ENCODE data around the gene POU2F1.
A peak's percentile ranks its signal among the peaks of the same experiment; 100 is the strongest.

The POU2F1 gene

DNA sequence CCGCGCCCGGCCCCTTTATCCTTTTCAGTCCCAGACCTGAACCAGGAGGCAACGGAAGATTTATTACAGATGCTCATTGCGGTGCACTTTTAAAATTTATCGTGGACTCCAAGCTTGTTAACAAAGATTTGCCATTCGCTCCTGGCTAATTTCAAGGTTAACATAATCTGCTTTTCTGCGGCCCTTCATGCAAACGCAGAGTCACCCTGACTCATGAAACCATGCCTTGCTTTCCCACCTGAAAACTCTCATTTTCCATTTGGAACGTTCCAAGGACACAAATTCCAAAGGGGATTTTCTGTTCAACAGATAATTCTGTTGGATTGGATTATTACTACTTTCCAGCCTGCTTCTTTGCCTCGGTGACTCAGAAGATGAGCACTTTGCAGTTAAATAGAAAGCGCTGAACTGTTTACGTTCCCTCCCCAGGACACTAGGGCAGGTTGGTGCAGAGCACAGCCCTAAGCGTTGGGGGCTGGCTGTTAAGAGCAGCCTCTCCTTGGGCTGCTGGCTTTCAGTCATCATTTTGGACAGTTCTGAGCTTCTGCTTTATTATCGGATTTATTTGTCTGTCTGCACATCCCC lies 246.5 kb downstream of the POU2F1 start:
- no peak for DNase-seq (ENCODE audit: low read depth in 3 of 3)

DNA sequence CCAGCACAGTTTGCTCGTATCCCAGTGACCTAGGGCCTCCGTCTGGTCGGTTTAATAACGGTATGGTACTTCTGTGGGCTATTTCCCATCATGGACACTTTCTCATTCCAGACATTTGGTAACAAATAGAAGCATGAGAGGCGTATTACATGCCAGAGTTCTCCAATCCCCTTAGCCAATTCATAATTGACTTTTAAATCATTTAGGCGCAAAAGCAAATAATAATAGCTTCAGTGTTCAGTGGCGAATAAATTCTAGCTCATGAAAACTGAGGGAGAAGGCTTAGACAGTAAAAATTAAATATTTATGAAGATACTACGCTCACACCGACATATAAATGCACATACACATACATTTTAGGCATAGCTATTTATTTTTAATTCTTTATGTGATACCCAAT lies 247.1 kb downstream of the POU2F1 start:
- DNase-seq (ENCODE audit: low read depth in 3 of 3), result no peak

DNA sequence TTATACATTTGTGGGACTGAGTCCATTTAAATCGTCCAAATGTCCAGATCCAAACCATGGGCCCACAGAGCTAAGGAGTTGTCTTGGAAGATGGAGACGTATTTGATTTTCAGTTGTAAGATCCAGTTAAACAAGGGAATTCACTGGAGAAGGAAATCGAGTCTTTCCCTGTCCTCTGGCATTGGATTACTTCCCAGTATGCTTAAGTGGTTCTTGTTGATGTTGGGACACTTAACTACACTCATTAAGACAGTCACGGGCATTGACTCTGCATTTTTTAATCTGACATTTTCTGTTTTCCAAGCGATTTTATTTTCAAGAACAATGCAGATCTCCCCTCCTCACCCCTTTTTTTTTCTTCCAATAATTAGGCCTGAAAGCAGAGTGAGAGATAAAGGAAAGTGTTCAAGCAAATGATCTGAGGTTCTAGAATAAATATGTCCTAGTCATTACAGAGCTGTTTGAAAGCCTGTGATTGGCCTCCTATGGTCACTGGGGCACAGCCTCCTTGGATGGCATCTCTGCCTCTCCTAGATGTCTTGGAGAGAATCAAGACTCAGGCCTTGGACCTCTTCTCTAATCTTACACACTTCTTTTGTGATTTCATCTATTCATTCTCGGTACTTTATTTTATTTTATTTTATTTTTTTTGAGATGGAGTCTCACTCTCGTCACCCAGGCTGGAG lies 248.7 kb downstream of the POU2F1 start:
- no peak for DNase-seq (ENCODE audit: low read depth in 3 of 3)

DNA sequence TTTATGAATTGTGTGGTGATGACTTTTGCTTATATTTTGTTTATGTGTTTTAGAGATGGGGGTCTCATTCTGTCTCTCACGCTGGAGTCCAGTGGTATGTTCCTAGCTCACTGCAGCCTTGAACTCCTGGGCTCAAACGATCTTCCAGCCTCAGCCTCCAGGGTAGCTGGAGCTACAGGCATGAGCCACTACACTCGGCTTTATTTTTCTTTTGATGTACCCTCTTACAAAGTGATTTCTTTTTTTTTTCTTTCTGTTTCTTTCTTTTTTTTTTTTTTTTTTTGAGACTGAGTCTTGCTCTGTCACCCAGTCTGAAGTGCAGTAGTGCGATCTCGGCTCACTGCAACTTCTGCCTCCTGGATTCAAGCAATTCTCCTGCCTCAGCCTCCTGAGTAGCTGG lies 250.9 kb downstream of the POU2F1 start:
- DNase-seq (ENCODE audit: low read depth in 3 of 3), result no peak

DNA sequence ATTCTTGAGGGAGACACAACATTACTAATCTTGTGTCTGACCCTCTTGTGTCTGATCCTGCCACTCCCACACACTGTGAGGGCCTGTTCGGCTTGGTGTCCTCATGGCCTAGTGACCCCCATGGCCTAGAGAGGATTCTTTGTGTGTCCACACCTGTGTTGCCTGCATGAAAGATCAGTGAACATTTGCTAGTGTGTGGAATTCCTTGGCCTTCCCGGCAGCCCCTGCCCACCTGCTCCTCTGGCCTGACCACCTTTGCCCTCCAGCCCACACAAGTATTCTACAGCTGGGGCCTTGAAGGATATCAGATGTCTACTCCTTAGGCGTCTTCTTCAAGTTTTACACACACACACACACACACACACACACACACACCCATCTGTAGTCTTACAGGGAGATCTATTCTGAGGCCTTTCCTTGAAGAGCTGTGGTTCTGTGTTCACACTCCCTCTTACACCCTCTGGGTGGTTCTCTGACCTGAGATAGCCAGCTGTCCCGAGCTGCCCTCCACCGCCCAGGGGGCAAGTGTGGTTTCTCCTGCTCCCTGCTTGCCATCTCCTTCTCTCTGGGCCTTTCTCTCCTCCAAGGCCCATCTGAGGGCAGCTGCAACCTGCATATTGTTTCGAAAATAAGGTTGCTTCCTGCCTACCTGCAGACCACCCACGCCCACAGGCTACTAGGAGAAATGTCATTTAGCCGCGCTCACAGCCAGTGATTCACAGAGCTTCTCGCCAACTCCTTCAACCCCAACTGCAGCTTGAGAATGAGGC lies 252.3 kb downstream of the POU2F1 start:
- peak in 1 of 3 experiments; percentile 41 for DNase-seq (ENCODE audit: low read depth in 3 of 3)

DNA sequence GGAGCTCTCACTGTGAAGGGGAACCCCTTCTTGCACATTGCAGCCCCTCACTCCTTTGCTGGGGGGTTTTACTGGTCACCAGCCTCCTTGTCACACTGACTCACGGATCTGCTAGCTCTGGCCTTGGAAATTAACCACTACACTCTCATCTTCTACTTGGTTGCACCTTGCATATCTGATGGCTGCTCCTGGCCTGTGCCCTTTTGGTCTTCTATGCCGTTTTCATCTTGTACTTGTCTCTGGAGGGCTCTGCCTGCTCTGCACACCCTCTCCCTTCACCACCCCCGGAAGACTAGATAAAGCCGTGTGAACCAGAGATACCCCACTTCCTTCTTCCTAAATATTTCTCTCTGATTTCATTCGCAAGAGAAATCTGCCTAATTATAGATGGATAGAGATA lies 253.1 kb downstream of the POU2F1 start:
- DNase-seq (ENCODE audit: low read depth in 3 of 3), result no peak

DNA sequence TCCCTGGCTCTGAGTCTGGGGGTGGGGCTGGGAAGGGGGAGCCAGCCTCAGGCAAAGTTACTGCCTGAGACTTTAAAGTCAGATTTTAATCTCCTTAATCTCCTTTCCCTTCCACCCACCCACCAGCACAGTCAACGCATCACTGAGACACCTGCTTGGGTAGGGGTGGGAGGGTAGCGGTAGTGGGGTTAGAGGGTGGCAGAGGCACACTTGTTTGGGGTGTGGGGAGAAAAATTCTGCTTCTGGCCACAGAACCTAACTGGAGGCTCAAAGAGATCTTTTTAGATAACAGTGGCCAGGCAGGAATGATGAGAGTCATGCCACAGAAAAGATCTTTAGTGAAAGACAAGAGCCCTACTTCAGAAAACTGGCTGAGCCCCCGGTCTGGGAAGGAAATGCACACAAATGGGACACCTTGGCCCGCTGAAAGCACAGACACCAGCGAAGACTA lies 253.5 kb downstream of the POU2F1 start:
- DNase-seq (ENCODE audit: low read depth in 3 of 3), result peak in 1 of 3 experiments; percentile 54

DNA sequence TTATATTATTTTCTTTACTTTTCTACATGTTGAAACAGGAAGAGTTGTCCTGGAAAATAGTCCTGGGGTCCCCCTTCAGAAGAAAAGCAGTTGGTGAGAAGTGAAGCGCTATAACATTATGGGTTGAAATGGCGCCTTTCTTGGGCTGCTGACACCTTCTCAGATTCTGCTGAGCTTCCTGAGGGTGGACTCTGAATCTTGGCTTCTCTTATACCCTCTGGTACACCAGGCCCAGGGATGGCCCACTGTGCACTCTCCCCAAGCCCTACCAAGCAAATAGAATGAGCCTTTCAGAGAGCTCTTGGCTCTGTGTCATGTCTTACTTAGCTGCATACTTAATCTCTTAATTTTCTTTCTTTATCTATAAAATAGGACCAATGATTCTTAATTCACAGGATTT lies 255.4 kb downstream of the POU2F1 start:
- DNase-seq (ENCODE audit: low read depth in 3 of 3), result no peak

Measured in stimulated activated CD4-positive, alpha-beta T cell treated with anti-CD3 and anti-CD28 coated beads, TNF-alpha, amount 100 ng/mL, for 4 hours (primary cell).